ENCODE results near the gene MDH1B. TPM values are rescaled to one million over a fixed set of nuclear protein-coding genes. Genes with fewer than 3 reads are reported as not detected.
"Not testable (repeated sequence)": the region's sequence is repeated elsewhere in the genome, so short reads cannot be mapped to it uniquely, and the experiment has no call there.

MDH1B gene
- total RNA-seq, result 0.49 TPM

DNA sequence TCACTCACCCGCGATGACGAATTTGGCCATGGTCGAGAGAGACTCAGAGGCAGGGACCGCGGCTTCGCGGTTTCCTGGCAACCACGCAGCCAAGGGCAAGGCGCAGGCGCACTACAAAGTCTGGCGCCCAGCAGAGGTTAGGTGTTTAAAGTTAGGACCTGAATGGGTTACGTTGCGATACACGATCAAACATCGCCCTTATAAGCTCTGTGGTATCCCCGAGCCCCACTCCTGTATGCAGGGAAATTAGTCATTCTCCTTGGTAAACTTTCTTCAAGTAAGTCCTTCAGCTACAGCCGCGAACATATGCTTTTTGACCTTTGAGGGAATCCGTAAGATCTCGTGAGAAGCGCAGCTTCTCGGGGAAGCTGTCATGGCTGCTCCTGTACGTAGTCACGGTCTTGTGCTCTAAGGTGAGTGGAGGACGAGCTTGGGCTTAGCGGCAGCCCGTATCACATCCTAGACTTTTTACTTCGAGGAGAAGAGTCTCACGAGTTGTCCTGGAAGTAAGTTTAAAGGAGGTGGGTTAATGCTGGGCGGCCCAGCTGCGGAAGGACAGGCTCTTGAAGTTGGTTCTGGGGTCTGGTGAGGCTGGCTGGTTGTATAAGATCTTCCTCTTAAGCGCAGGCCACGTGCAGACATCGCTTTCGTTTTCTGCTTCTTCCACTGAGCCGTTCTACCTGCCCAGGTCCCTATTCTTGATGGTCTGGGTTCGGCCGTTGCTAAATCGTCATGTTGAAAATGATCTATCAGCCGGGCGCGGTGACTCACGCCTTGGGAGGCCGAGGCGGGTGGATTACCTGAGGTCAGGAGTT, at the start of gene MDH1B, which contains the start of gene FASTKD2:
TSS of gene MDH1B (minus strand) at position 87 of the 815 bp plus-strand sequence. CDS start at position 30, 57 bp downstream.
TSS of gene FASTKD2 (plus strand) at position 365 of the 815 bp plus-strand sequence. CDS start 1,088 bp downstream, outside the sequence.
- peaks cover 26% of the 10 kb centered on the region for H3K4me1 ChIP-seq
- peak in 1 of 2 donors; percentile 96 for DNase-seq (ENCODE audit: extremely low spot score in 2 of 2)
- intact Hi-C loops (cut with DNase I), result no loop called here
- peak within 1 kb of the TSS; percentile 72 for H3K27ac ChIP-seq
- TF ChIP-seq, protein P1, sequence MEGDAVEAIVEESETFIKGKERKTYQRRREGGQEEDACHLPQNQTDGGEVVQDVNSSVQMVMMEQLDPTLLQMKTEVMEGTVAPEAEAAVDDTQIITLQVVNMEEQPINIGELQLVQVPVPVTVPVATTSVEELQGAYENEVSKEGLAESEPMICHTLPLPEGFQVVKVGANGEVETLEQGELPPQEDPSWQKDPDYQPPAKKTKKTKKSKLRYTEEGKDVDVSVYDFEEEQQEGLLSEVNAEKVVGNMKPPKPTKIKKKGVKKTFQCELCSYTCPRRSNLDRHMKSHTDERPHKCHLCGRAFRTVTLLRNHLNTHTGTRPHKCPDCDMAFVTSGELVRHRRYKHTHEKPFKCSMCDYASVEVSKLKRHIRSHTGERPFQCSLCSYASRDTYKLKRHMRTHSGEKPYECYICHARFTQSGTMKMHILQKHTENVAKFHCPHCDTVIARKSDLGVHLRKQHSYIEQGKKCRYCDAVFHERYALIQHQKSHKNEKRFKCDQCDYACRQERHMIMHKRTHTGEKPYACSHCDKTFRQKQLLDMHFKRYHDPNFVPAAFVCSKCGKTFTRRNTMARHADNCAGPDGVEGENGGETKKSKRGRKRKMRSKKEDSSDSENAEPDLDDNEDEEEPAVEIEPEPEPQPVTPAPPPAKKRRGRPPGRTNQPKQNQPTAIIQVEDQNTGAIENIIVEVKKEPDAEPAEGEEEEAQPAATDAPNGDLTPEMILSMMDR (IDR thresholded peaks at IDR 0.05), result no peak
- peak in 1 of 2 donors; percentile 83 for TF ChIP-seq POLR2AphosphoS5 (IDR thresholded peaks at IDR 0.05; ENCODE audit: insufficient read depth in 1 of 2, low read depth in 1 of 2)
- TF ChIP-seq POLR2A (IDR thresholded peaks at IDR 0.05), result no peak
- H3K9me3 ChIP-seq, result no peaks in the 10 kb centered on the region
- no peaks in the 10 kb centered on the region for H3K36me3 ChIP-seq
- peak within 1 kb of the TSS; percentile 66 to 69 for H3K4me3 ChIP-seq
- no peaks in the 10 kb centered on the region for H3K27me3 ChIP-seq

DNA sequence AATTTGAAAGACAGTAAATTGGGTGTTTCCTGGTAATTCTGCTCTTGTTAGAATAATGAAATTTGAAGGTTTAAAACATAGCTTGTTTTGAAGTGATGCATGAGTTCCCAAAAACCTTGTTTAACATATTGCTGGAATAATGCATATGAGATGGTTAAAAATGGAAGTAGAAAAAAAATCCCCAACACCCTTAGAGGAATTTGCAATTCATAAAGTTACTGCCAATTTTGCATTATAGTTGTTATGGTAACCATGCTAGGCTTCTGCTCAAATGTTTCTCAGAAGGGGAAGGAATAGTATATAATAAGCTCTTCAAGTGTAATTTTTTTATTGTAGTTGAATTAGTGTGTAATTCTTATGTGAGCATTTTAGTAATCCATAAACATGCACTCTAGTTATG, 49.4 kb upstream of the MDH1B start:
- H3K9me3 ChIP-seq, result no peaks in the 10 kb centered on the region
- intact Hi-C loops (cut with DNase I), result no loop called here
- H3K4me1 ChIP-seq, result no peaks in the 10 kb centered on the region
- TF ChIP-seq, protein P1 (IDR thresholded peaks at IDR 0.05), result no peak
- no peak for TF ChIP-seq POLR2AphosphoS5 (IDR thresholded peaks at IDR 0.05; ENCODE audit: insufficient read depth in 1 of 2, low read depth in 1 of 2)
- no peak for TF ChIP-seq POLR2A (IDR thresholded peaks at IDR 0.05)
- no peaks in the 10 kb centered on the region for H3K27me3 ChIP-seq
- no peak for DNase-seq (ENCODE audit: extremely low spot score in 2 of 2)
- H3K27ac ChIP-seq, result no peak overlapping the region
- no peak overlapping the region for H3K4me3 ChIP-seq
- no peaks in the 10 kb centered on the region for H3K36me3 ChIP-seq

DNA sequence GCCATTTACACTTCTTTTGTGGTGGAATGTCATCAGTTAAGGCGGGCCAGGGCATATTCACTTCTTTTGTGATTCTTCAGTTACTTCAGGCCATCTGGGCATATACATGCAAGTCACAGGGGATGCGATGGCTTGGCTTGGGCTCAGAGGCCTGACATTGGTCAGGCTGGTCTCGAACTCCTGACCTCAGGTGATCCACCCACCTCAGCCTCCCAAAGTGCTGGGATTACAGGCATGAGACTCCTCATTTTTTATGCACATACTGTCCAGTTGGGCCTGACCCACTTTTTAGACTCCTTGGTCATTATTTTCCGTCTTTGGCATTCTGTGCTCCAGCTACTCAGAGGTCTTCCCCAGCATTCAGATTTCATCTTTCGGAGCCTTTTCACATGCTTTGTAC, 47.3 kb upstream of the MDH1B start:
- DNase-seq (ENCODE audit: extremely low spot score in 2 of 2); intact Hi-C loops (cut with DNase I); H3K36me3 ChIP-seq; H3K4me3 ChIP-seq; H3K27me3 ChIP-seq; H3K4me1 ChIP-seq; H3K9me3 ChIP-seq; H3K27ac ChIP-seq: not testable (repeated sequence)

DNA sequence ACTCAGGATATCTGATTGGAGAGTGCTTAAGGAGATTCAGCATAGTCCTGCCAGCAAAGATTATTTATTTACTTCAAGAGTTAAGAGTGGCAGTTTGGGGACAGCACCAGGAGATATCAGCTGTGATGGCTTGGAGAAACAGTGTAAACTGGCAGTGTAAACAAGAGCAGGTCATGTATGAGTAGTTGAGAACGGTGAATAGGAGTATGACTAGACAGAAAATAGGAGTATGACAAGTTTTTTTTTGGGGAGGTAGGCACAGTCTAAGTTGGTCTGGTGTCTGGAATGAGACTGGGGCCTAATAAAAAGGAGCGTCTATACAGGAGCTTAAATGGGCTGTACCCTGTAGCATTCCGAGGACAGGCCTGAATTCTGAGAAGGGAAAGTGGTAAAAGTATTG, 42.5 kb upstream of the MDH1B start:
- H3K27ac ChIP-seq; H3K4me3 ChIP-seq; H3K36me3 ChIP-seq; H3K4me1 ChIP-seq; H3K27me3 ChIP-seq; H3K9me3 ChIP-seq; DNase-seq (ENCODE audit: extremely low spot score in 2 of 2): not testable (repeated sequence)
- intact Hi-C loops (cut with DNase I), result loop anchor here (10.0 kb wide), 1 partner anchor 177 kb away; no protein-coding TSS in a partner anchor

DNA sequence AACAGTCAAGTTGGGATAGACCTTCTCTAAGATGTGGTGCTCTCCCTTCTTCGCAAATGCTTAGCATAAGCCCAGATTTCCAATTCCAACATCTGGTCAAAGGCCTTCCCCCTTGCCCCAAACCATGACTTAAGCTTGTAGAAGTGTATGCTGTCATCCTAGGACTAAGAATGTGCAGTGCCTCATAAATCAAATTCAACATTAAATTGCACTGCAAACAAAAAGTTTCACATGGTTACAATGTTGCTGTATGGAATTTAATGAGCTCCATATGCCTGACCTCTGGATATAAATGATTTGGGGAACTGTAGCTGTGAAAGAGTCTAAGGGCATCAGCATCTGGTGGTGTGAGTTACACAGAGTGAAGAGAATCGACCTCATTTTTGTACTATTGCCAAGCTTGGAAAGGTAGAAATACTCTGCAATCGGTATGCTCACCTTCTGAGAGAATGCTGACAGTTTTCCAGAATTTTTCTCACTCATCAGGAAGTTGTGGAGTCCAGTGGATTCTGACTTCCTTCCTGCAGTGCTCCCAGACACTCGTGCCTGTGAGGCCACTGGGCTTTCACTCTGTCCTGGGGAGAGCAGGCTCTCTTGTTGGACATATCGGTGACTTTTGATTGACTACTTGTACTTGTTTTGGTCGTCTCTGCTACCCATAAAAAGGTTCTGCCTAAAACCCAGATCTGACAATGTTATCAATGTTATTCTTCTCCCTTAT, 40.9 kb upstream of the MDH1B start:
- no peak for DNase-seq (ENCODE audit: extremely low spot score in 2 of 2)
- no peaks in the 10 kb centered on the region for H3K4me1 ChIP-seq
- H3K27me3 ChIP-seq, result no peaks in the 10 kb centered on the region
- intact Hi-C loops (cut with DNase I), result loop anchor here (10.0 kb wide), 1 partner anchor 179 kb away; no protein-coding TSS in a partner anchor
- no peaks in the 10 kb centered on the region for H3K36me3 ChIP-seq
- H3K4me3 ChIP-seq, result no peak overlapping the region
- no peak for TF ChIP-seq POLR2A (IDR thresholded peaks at IDR 0.05)
- TF ChIP-seq POLR2AphosphoS5 (IDR thresholded peaks at IDR 0.05; ENCODE audit: insufficient read depth in 1 of 2, low read depth in 1 of 2), result no peak
- TF ChIP-seq, protein P1 (IDR thresholded peaks at IDR 0.05), result no peak
- no peak overlapping the region for H3K27ac ChIP-seq
- no peaks in the 10 kb centered on the region for H3K9me3 ChIP-seq

All from vagina (tissue), 2 donors.